Measurements from ENCODE around the gene STARD13. TPM values are rescaled to one million over a fixed set of nuclear protein-coding genes. Genes with fewer than 3 reads are reported as not detected.
A peak's percentile ranks its signal among the peaks of the same experiment; 100 is the strongest.

STARD13 gene
- total RNA-seq, 1 experiment from 2014 or later = 9.1 TPM

DNA sequence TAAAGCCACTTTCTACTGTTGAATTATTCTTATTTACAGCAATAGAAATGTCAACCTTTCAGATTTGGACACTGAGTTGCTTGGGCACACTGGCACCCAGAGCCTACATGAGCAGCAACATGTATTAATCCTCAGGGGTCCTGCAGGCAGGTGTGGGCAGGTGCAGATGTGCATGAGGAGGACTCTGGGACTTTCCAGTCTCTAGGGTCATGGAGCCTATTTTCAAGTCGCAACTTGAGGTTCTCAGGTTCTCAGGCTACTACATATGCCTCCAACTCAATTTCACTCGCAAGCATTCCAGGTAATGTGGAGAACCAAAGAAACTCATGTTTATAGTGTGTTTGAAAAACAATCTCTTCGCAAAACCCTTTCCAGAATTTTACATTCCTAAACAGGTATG lies 73.2 kb downstream of the STARD13 start:
- no peak for TF ChIP-seq CTCF (IDR thresholded peaks at IDR 0.05; ENCODE audit: insufficient read depth in 1 of 2, low read depth in 1 of 2, low read length in 1 of 2, severe bottlenecking in 1 of 2, unreplicated experiment in 1 of 2)
- no peaks in the 10 kb centered on the region for H3K36me3 ChIP-seq (ENCODE audit: control insufficient read depth, insufficient read depth, low read length)
- Mint-ChIP-seq H3K4me1 (ENCODE audit: low read depth, unreplicated experiment) (peaks cover 65% of the 10 kb centered on the region), H3K9me3 (ENCODE audit: unreplicated experiment) (no peaks in the 10 kb centered on the region), H3K27me3 (ENCODE audit: insufficient read depth, unreplicated experiment) (no peaks in the 10 kb centered on the region), H3K4me3 (ENCODE audit: unreplicated experiment) (no peak overlapping the region), H3K27ac (ENCODE audit: unreplicated experiment) (no peak overlapping the region), H3K36me3 (ENCODE audit: insufficient read depth, unreplicated experiment) (peaks cover 4% of the 10 kb centered on the region)
- no peaks in the 10 kb centered on the region for H3K9me3 ChIP-seq
- CTCF ChIA-PET = no interaction called here
- H3K4me1 ChIP-seq = peaks cover 73% of the 10 kb centered on the region
- no peak overlapping the region for H3K4me3 ChIP-seq (ENCODE audit: low read depth, low read length)
- H3K27me3 ChIP-seq (replicated peaks; ENCODE audit: control insufficient read depth, insufficient read depth, low read length) = no peaks in the 10 kb centered on the region
- no peak for DNase-seq
- BruUV-seq (replicated peaks) = no TSS peak
- POLR2A ChIA-PET = no interaction called here
- intact Hi-C loops (cut with micrococcal nuclease; ENCODE audit: unreplicated experiment) = loop anchor here (10.0 kb wide), 2 partner anchors 118 to 198 kb away; partner anchors contain the start of gene KL

DNA sequence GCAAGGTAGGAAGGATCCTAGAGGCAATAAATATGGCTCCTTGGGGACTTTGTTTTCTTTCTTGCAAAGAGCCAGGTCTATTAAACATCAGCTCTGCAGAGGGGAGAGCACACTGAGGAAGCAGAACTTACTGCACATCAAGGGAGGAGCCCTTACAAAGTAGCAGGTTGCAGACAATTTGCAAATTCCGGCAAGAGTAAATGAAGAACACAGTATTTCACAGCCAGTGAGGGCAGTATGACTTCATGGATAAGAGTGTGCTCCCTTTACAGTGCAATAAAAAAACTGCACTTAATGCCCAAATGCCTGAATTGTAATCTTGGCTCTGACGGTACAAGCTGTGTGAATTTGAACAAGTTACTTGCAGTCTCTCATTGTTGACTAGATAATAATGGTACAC lies 75.5 kb downstream of the STARD13 start:
- CTCF ChIA-PET = no interaction called here
- Mint-ChIP-seq H3K9me3 (ENCODE audit: unreplicated experiment) (no peaks in the 10 kb centered on the region), H3K4me3 (ENCODE audit: unreplicated experiment) (no peak overlapping the region), H3K27me3 (ENCODE audit: insufficient read depth, unreplicated experiment) (no peaks in the 10 kb centered on the region), H3K4me1 (ENCODE audit: low read depth, unreplicated experiment) (peaks cover 66% of the 10 kb centered on the region), H3K27ac (ENCODE audit: unreplicated experiment) (no peak overlapping the region), H3K36me3 (ENCODE audit: insufficient read depth, unreplicated experiment) (no peaks in the 10 kb centered on the region)
- no peak overlapping the region for H3K4me3 ChIP-seq (ENCODE audit: low read depth, low read length)
- intact Hi-C loops (cut with micrococcal nuclease; ENCODE audit: unreplicated experiment) = loop anchor here (10.0 kb wide), 2 partner anchors 115 to 195 kb away; partner anchors contain the start of gene KL
- no peaks in the 10 kb centered on the region for H3K27me3 ChIP-seq (replicated peaks; ENCODE audit: control insufficient read depth, insufficient read depth, low read length)
- H3K36me3 ChIP-seq (ENCODE audit: control insufficient read depth, insufficient read depth, low read length) = no peaks in the 10 kb centered on the region
- no peak for DNase-seq
- peaks cover 65% of the 10 kb centered on the region for H3K4me1 ChIP-seq
- BruUV-seq (replicated peaks) = no TSS peak
- no peak for TF ChIP-seq CTCF (IDR thresholded peaks at IDR 0.05; ENCODE audit: insufficient read depth in 1 of 2, low read depth in 1 of 2, low read length in 1 of 2, severe bottlenecking in 1 of 2, unreplicated experiment in 1 of 2)
- no peaks in the 10 kb centered on the region for H3K9me3 ChIP-seq
- POLR2A ChIA-PET = no interaction called here

- no peak for DNase-seq
- BruUV-seq (replicated peaks) = no TSS peak
- Histone ChIP-seq H3K27me3 (replicated peaks; ENCODE audit: control insufficient read depth, insufficient read depth, low read length) (no peaks in the 10 kb centered on the region), H3K4me1 (peaks cover 52% of the 10 kb centered on the region), H3K9me3 (no peaks in the 10 kb centered on the region), H3K4me3 (ENCODE audit: low read depth, low read length) (no peak overlapping the region), H3K36me3 (ENCODE audit: control insufficient read depth, insufficient read depth, low read length) (no peaks in the 10 kb centered on the region)
- intact Hi-C loops (cut with micrococcal nuclease; ENCODE audit: unreplicated experiment) = no loop called here
- POLR2A ChIA-PET = interaction anchor here (0.6 to 1.1 kb wide), 2 partner anchors 9 to 168 kb away, joined by 3 to 4 read pairs; no protein-coding TSS in a partner anchor
- Mint-ChIP-seq H3K27me3 (ENCODE audit: insufficient read depth, unreplicated experiment) (no peaks in the 10 kb centered on the region), H3K27ac (ENCODE audit: unreplicated experiment) (peak overlapping the region; percentile 80), H3K9me3 (ENCODE audit: unreplicated experiment) (no peaks in the 10 kb centered on the region), H3K4me1 (ENCODE audit: low read depth, unreplicated experiment) (peaks cover 51% of the 10 kb centered on the region), H3K36me3 (ENCODE audit: insufficient read depth, unreplicated experiment) (no peaks in the 10 kb centered on the region), H3K4me3 (ENCODE audit: unreplicated experiment) (no peak overlapping the region)
- TF ChIP-seq CTCF (IDR thresholded peaks at IDR 0.05; ENCODE audit: insufficient read depth in 1 of 2, low read depth in 1 of 2, low read length in 1 of 2, severe bottlenecking in 1 of 2, unreplicated experiment in 1 of 2) = no peak
- CTCF ChIA-PET = no interaction called here
Measured at GRCh38 chr13:33208290-33209220, 77.0 kb downstream of the STARD13 start.

All from Caco-2 (cell line).